ENCODE data around the gene PODN. TPM values are rescaled to one million over a fixed set of nuclear protein-coding genes. Genes with fewer than 3 reads are reported as not detected.
A peak's percentile ranks its signal among the peaks of the same experiment; 100 is the strongest.

PODN gene
- total RNA-seq, 5 donors from 2014 or later (not counting 1 experiment from before 2014, with no cell fraction given): 0.22 to 0.68 (median 0.46) TPM; not detected in 1

GRCh38 chr1:53122961-53123413 lies 61.0 kb downstream of the PODN start:
- no peak for ATAC-seq (replicated peaks in 1 of 4)
- H3K4me1 Mint-ChIP-seq: no peaks in the 10 kb centered on the region

GRCh38 chr1:53123453-53124140 lies 61.6 kb downstream of the PODN start:
- H3K4me3 Mint-ChIP-seq: no peak overlapping the region
- Histone ChIP-seq H3K27me3 (replicated peaks in 1 of 2; ENCODE audit: control insufficient read depth in 2 of 2, extremely low read depth in 1 of 2, insufficient read depth in 2 of 2, low read length in 1 of 2) (peaks cover 0 to 27% of the 10 kb centered on the region in 2 experiments), H3K27ac (ENCODE audit: low read length) (no peak overlapping the region), H3K4me3 (ENCODE audit: control insufficient read depth in 1 of 2, extremely low read depth in 1 of 2, low read length in 1 of 2) (no peak overlapping the region), H3K4me1 (ENCODE audit: control insufficient read depth in 1 of 2, extremely low read depth in 1 of 2, insufficient read depth in 2 of 2, low read length in 2 of 2) (peaks cover 0 to 27% of the 10 kb centered on the region in 2 experiments), H3K36me3 (ENCODE audit: control insufficient read depth in 2 of 2, extremely low read depth in 1 of 2, insufficient read depth in 1 of 2, low read length in 1 of 2) (no peaks in the 10 kb centered on the region), H3K9me3 (no peaks in the 10 kb centered on the region)
- H3K36me3 Mint-ChIP-seq: no peaks in the 10 kb centered on the region
- no peaks in the 10 kb centered on the region for H3K4me1 Mint-ChIP-seq
- H3K27me3 Mint-ChIP-seq: peaks cover 8 to 11% of the 10 kb centered on the region in 2 donors
- no peak overlapping the region for H3K27ac Mint-ChIP-seq
- no peak for ATAC-seq (replicated peaks in 1 of 4)
- no peak for DNase-seq
- CTCF ChIA-PET: no interaction called here
- no peaks in the 10 kb centered on the region for H3K9me3 Mint-ChIP-seq
- POLR2A ChIA-PET: no interaction called here
- 89% methylated on average over 16 of the region's 19 CpGs for WGBS (ENCODE audit: insufficient coverage)

More at GRCh38 chr1:53122961-53123413, 61.0 kb downstream of the PODN start:
- H3K9me3 Mint-ChIP-seq: no peaks in the 10 kb centered on the region
- Histone ChIP-seq H3K27ac (ENCODE audit: low read length) (no peak overlapping the region), H3K4me3 (ENCODE audit: control insufficient read depth in 1 of 2, extremely low read depth in 1 of 2, low read length in 1 of 2) (no peak overlapping the region), H3K4me1 (ENCODE audit: control insufficient read depth in 1 of 2, extremely low read depth in 1 of 2, insufficient read depth in 2 of 2, low read length in 2 of 2) (peaks cover 0 to 21% of the 10 kb centered on the region in 2 experiments), H3K9me3 (no peaks in the 10 kb centered on the region), H3K27me3 (replicated peaks in 1 of 2; ENCODE audit: control insufficient read depth in 2 of 2, extremely low read depth in 1 of 2, insufficient read depth in 2 of 2, low read length in 1 of 2) (peaks cover 0 to 27% of the 10 kb centered on the region in 2 experiments), H3K36me3 (ENCODE audit: control insufficient read depth in 2 of 2, extremely low read depth in 1 of 2, insufficient read depth in 1 of 2, low read length in 1 of 2) (no peaks in the 10 kb centered on the region)
- ChIA-PET POLR2A (no interaction called here), CTCF (no interaction called here)
- no peak overlapping the region for H3K4me3 Mint-ChIP-seq
- 79% methylated on average over 3 of the region's 7 CpGs for WGBS (ENCODE audit: insufficient coverage)
- no peaks in the 10 kb centered on the region for H3K36me3 Mint-ChIP-seq
- DNase-seq: no peak
- H3K27me3 Mint-ChIP-seq: peaks cover 8 to 11% of the 10 kb centered on the region in 2 donors
- H3K27ac Mint-ChIP-seq: no peak overlapping the region

GRCh38 chr1:53125122-53125521 lies 63.1 kb downstream of the PODN start:
- H3K4me3 ChIP-seq (ENCODE audit: control insufficient read depth in 1 of 2, extremely low read depth in 1 of 2, low read length in 1 of 2): no peak overlapping the region
- WGBS (ENCODE audit: insufficient coverage): 76% methylated on average over 2 of the region's 6 CpGs
- Mint-ChIP-seq H3K36me3 (no peaks in the 10 kb centered on the region), H3K27me3 (peaks cover 8 to 11% of the 10 kb centered on the region in 2 donors), H3K27ac (no peak overlapping the region), H3K4me3 (no peak overlapping the region), H3K9me3 (no peaks in the 10 kb centered on the region), H3K4me1 (no peaks in the 10 kb centered on the region)
- H3K4me1 ChIP-seq (ENCODE audit: control insufficient read depth in 1 of 2, extremely low read depth in 1 of 2, insufficient read depth in 2 of 2, low read length in 2 of 2): peaks cover 0 to 32% of the 10 kb centered on the region in 2 experiments
- peaks cover 0 to 23% of the 10 kb centered on the region in 2 experiments for H3K27me3 ChIP-seq (replicated peaks in 1 of 2; ENCODE audit: control insufficient read depth in 2 of 2, extremely low read depth in 1 of 2, insufficient read depth in 2 of 2, low read length in 1 of 2)
- no peak overlapping the region for H3K27ac ChIP-seq (ENCODE audit: low read length)
- ChIA-PET POLR2A (no interaction called here), CTCF (no interaction called here)
- no peaks in the 10 kb centered on the region for H3K36me3 ChIP-seq (ENCODE audit: control insufficient read depth in 2 of 2, extremely low read depth in 1 of 2, insufficient read depth in 1 of 2, low read length in 1 of 2)
- H3K9me3 ChIP-seq: no peaks in the 10 kb centered on the region
- ATAC-seq (replicated peaks in 1 of 4): no peak
- DNase-seq: no peak

GRCh38 chr1:53125623-53126360 lies 63.8 kb downstream of the PODN start:
- Histone ChIP-seq H3K36me3 (ENCODE audit: control insufficient read depth in 2 of 2, extremely low read depth in 1 of 2, insufficient read depth in 1 of 2, low read length in 1 of 2) (no peaks in the 10 kb centered on the region), H3K4me1 (ENCODE audit: control insufficient read depth in 1 of 2, extremely low read depth in 1 of 2, insufficient read depth in 2 of 2, low read length in 2 of 2) (peaks cover 0 to 39% of the 10 kb centered on the region in 2 experiments), H3K27ac (ENCODE audit: low read length) (no peak overlapping the region), H3K4me3 (ENCODE audit: control insufficient read depth in 1 of 2, extremely low read depth in 1 of 2, low read length in 1 of 2) (no peak overlapping the region), H3K9me3 (no peaks in the 10 kb centered on the region), H3K27me3 (replicated peaks in 1 of 2; ENCODE audit: control insufficient read depth in 2 of 2, extremely low read depth in 1 of 2, insufficient read depth in 2 of 2, low read length in 1 of 2) (peaks cover 0 to 16% of the 10 kb centered on the region in 2 experiments)
- H3K4me3 Mint-ChIP-seq: no peak overlapping the region
- H3K4me1 Mint-ChIP-seq: no peaks in the 10 kb centered on the region
- no peak overlapping the region for H3K27ac Mint-ChIP-seq
- DNase-seq (no peak), ATAC-seq (replicated peaks in 1 of 4) (no peak)
- WGBS (ENCODE audit: insufficient coverage): 78% methylated on average over 8 of the region's 10 CpGs
- no peaks in the 10 kb centered on the region for H3K9me3 Mint-ChIP-seq
- ChIA-PET POLR2A (no interaction called here), CTCF (no interaction called here)
- no peaks in the 10 kb centered on the region for H3K36me3 Mint-ChIP-seq
- peaks cover 6% of the 10 kb centered on the region in 2 donors for H3K27me3 Mint-ChIP-seq

GRCh38 chr1:53126495-53126894 lies 64.5 kb downstream of the PODN start:
- peaks cover 0 to 44% of the 10 kb centered on the region in 2 experiments for H3K4me1 ChIP-seq (ENCODE audit: control insufficient read depth in 1 of 2, extremely low read depth in 1 of 2, insufficient read depth in 2 of 2, low read length in 2 of 2)
- Mint-ChIP-seq H3K27me3 (no peaks in the 10 kb centered on the region), H3K27ac (no peak overlapping the region), H3K9me3 (no peaks in the 10 kb centered on the region), H3K36me3 (no peaks in the 10 kb centered on the region), H3K4me1 (no peaks in the 10 kb centered on the region), H3K4me3 (no peak overlapping the region)
- ChIA-PET CTCF (no interaction called here), POLR2A (no interaction called here)
- H3K27me3 ChIP-seq (replicated peaks in 1 of 2; ENCODE audit: control insufficient read depth in 2 of 2, extremely low read depth in 1 of 2, insufficient read depth in 2 of 2, low read length in 1 of 2): peaks cover 0 to 10% of the 10 kb centered on the region in 2 experiments
- H3K27ac ChIP-seq (ENCODE audit: low read length): no peak overlapping the region
- no peaks in the 10 kb centered on the region for H3K9me3 ChIP-seq
- H3K36me3 ChIP-seq (ENCODE audit: control insufficient read depth in 2 of 2, extremely low read depth in 1 of 2, insufficient read depth in 1 of 2, low read length in 1 of 2): no peaks in the 10 kb centered on the region
- no CpG with 5 or more reads among the region's 1 CpG for WGBS (ENCODE audit: insufficient coverage)
- H3K4me3 ChIP-seq (ENCODE audit: control insufficient read depth in 1 of 2, extremely low read depth in 1 of 2, low read length in 1 of 2): no peak overlapping the region
- no peak for DNase-seq
- no peak for ATAC-seq (replicated peaks in 1 of 4)

GRCh38 chr1:53127546-53127945 lies 65.5 kb downstream of the PODN start:
- H3K4me3 ChIP-seq (ENCODE audit: control insufficient read depth in 1 of 2, extremely low read depth in 1 of 2, low read length in 1 of 2): no peak overlapping the region
- Mint-ChIP-seq H3K4me3 (no peak overlapping the region), H3K9me3 (no peaks in the 10 kb centered on the region), H3K27me3 (no peaks in the 10 kb centered on the region), H3K27ac (no peak overlapping the region), H3K36me3 (no peaks in the 10 kb centered on the region), H3K4me1 (no peaks in the 10 kb centered on the region)
- peaks cover 0 to 5% of the 10 kb centered on the region in 2 experiments for H3K27me3 ChIP-seq (replicated peaks in 1 of 2; ENCODE audit: control insufficient read depth in 2 of 2, extremely low read depth in 1 of 2, insufficient read depth in 2 of 2, low read length in 1 of 2)
- no peaks in the 10 kb centered on the region for H3K9me3 ChIP-seq
- ATAC-seq (replicated peaks in 1 of 4) (peak in 1 of 4 experiments; percentile 69), DNase-seq (peak in 6 of 35 experiments; percentile 7 to 32 (median 16))
- 74% methylated on average over 5 of the region's 5 CpGs for WGBS (ENCODE audit: insufficient coverage)
- H3K27ac ChIP-seq (ENCODE audit: low read length): no peak overlapping the region
- ChIA-PET POLR2A (no interaction called here), CTCF (no interaction called here)
- no peaks in the 10 kb centered on the region for H3K36me3 ChIP-seq (ENCODE audit: control insufficient read depth in 2 of 2, extremely low read depth in 1 of 2, insufficient read depth in 1 of 2, low read length in 1 of 2)
- H3K4me1 ChIP-seq (ENCODE audit: control insufficient read depth in 1 of 2, extremely low read depth in 1 of 2, insufficient read depth in 2 of 2, low read length in 2 of 2): peaks cover 0 to 53% of the 10 kb centered on the region in 2 experiments

All from T-cell (primary cell).